Measurements from ENCODE around the gene LRP5. TPM values are rescaled to one million over a fixed set of nuclear protein-coding genes. Genes with fewer than 3 reads are reported as not detected.

The LRP5 gene
- total RNA-seq, 2 experiments from 2014 or later = 2.0 to 2.9 TPM

- H3K9me3 Mint-ChIP-seq = no peaks in the 10 kb centered on the region
- POLR2A ChIA-PET = no interaction called here
Measured at GRCh38 chr11:68386331-68386978, 74.1 kb downstream of the LRP5 start.

DNA sequence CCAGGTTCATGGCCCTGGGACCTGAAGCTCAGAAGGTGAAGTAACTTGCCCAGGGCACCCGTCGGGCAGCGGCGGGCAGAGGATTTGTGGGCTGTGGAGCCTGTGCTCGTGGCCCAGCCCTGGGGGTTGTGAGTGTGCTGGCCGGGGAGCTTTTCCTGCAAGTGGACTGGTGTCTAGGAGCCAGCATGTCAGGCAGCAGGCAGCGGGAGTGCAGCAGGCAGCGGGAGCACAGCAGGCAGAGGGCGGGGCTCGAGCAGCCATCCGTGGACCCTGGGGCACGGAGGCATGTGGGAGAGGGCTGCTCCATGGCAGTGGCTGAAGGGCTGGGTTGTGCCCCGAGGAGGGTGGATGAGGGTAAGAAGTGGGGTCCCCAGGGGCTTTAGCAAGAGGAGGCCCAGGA is 75.4 kb downstream of the LRP5 start:
- no peak overlapping the region for H3K27ac ChIP-seq (ENCODE audit: low read depth in 1 of 2, low read length in 2 of 2)
- POLR2A ChIA-PET = no interaction called here
- H3K27me3 Mint-ChIP-seq = no peaks in the 10 kb centered on the region
- ATAC-seq (ENCODE audit: poor library complexity) (no peak), DNase-seq (no peak)
- no peaks in the 10 kb centered on the region for H3K36me3 ChIP-seq (ENCODE audit: insufficient read depth, low read length)
- no peaks in the 10 kb centered on the region for H3K36me3 Mint-ChIP-seq (ENCODE audit: low read depth)
- no peak overlapping the region for H3K27ac Mint-ChIP-seq
- intact Hi-C loops (cut with DNase I, micrococcal nuclease) = no loop called here
- no peaks in the 10 kb centered on the region for H3K27me3 ChIP-seq (ENCODE audit: control insufficient read depth in 1 of 2, insufficient read depth in 2 of 2, low read length in 2 of 2)
- peaks cover 5% of the 10 kb centered on the region for H3K4me1 ChIP-seq (ENCODE audit: insufficient read depth, low read length)
- no peak overlapping the region for H3K4me3 Mint-ChIP-seq
- TF ChIP-seq, protein P1, sequence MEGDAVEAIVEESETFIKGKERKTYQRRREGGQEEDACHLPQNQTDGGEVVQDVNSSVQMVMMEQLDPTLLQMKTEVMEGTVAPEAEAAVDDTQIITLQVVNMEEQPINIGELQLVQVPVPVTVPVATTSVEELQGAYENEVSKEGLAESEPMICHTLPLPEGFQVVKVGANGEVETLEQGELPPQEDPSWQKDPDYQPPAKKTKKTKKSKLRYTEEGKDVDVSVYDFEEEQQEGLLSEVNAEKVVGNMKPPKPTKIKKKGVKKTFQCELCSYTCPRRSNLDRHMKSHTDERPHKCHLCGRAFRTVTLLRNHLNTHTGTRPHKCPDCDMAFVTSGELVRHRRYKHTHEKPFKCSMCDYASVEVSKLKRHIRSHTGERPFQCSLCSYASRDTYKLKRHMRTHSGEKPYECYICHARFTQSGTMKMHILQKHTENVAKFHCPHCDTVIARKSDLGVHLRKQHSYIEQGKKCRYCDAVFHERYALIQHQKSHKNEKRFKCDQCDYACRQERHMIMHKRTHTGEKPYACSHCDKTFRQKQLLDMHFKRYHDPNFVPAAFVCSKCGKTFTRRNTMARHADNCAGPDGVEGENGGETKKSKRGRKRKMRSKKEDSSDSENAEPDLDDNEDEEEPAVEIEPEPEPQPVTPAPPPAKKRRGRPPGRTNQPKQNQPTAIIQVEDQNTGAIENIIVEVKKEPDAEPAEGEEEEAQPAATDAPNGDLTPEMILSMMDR (IDR thresholded peaks at IDR 0.05) = no peak
- peaks cover 0 to 14% of the 10 kb centered on the region in 2 experiments for H3K9me3 ChIP-seq (ENCODE audit: control insufficient read depth in 1 of 2, insufficient read depth in 1 of 2, low read length in 2 of 2)
- no peak overlapping the region for H3K4me3 ChIP-seq (ENCODE audit: low read length)
- H3K4me1 Mint-ChIP-seq (ENCODE audit: low read depth) = no peaks in the 10 kb centered on the region
- H3K9me3 Mint-ChIP-seq = no peaks in the 10 kb centered on the region
- CTCF ChIA-PET = no interaction called here

More at GRCh38 chr11:68386331-68386978, 74.1 kb downstream of the LRP5 start:
- Histone ChIP-seq H3K36me3 (ENCODE audit: insufficient read depth, low read length) (no peaks in the 10 kb centered on the region), H3K4me1 (ENCODE audit: insufficient read depth, low read length) (peaks cover 5% of the 10 kb centered on the region), H3K27ac (ENCODE audit: low read depth in 1 of 2, low read length in 2 of 2) (no peak overlapping the region), H3K9me3 (ENCODE audit: control insufficient read depth in 1 of 2, insufficient read depth in 1 of 2, low read length in 2 of 2) (peaks cover 0 to 14% of the 10 kb centered on the region in 2 experiments), H3K27me3 (ENCODE audit: control insufficient read depth in 1 of 2, insufficient read depth in 2 of 2, low read length in 2 of 2) (no peaks in the 10 kb centered on the region), H3K4me3 (ENCODE audit: low read length) (no peak overlapping the region)
- H3K36me3 Mint-ChIP-seq (ENCODE audit: low read depth) = no peaks in the 10 kb centered on the region
- DNase-seq = no peak
- H3K27me3 Mint-ChIP-seq = no peaks in the 10 kb centered on the region
- H3K4me1 Mint-ChIP-seq (ENCODE audit: low read depth) = no peaks in the 10 kb centered on the region
- H3K27ac Mint-ChIP-seq = no peak overlapping the region
- no peak for ATAC-seq (ENCODE audit: poor library complexity)
- intact Hi-C loops (cut with DNase I, micrococcal nuclease) = no loop called here
- TF ChIP-seq, protein P1 (IDR thresholded peaks at IDR 0.05) = no peak
- no peak overlapping the region for H3K4me3 Mint-ChIP-seq
- CTCF ChIA-PET = no interaction called here

GRCh38 chr11:68388595-68389198 is 76.3 kb downstream of the LRP5 start:
- no peak overlapping the region for H3K27ac Mint-ChIP-seq
- Histone ChIP-seq H3K36me3 (ENCODE audit: insufficient read depth, low read length) (no peaks in the 10 kb centered on the region), H3K4me3 (ENCODE audit: low read length) (no peak overlapping the region), H3K27me3 (ENCODE audit: control insufficient read depth in 1 of 2, insufficient read depth in 2 of 2, low read length in 2 of 2) (no peaks in the 10 kb centered on the region), H3K27ac (ENCODE audit: low read depth in 1 of 2, low read length in 2 of 2) (no peak overlapping the region), H3K4me1 (ENCODE audit: insufficient read depth, low read length) (peaks cover 5% of the 10 kb centered on the region), H3K9me3 (ENCODE audit: control insufficient read depth in 1 of 2, insufficient read depth in 1 of 2, low read length in 2 of 2) (peaks cover 0 to 14% of the 10 kb centered on the region in 2 experiments)
- DNase-seq (no peak), ATAC-seq (ENCODE audit: poor library complexity) (no peak)
- ChIA-PET POLR2A (no interaction called here), CTCF (no interaction called here)
- H3K27me3 Mint-ChIP-seq = no peaks in the 10 kb centered on the region
- no peak overlapping the region for H3K4me3 Mint-ChIP-seq
- no peaks in the 10 kb centered on the region for H3K36me3 Mint-ChIP-seq (ENCODE audit: low read depth)
- H3K9me3 Mint-ChIP-seq = no peaks in the 10 kb centered on the region
- no peaks in the 10 kb centered on the region for H3K4me1 Mint-ChIP-seq (ENCODE audit: low read depth)
- TF ChIP-seq, protein P1 (IDR thresholded peaks at IDR 0.05) = no peak
- intact Hi-C loops (cut with DNase I, micrococcal nuclease) = no loop called here
